Suprapubic skin (tissue), 4 donors: ENCODE results near the gene FIZ1. TPM values are rescaled to one million over a fixed set of nuclear protein-coding genes. Genes with fewer than 3 reads are reported as not detected.

Experiments used
- DNase-seq, 2 donors: peaks; one replicate each; pipeline ENCODE4 v3.0.0-alpha.2; 2019; ENCODE audit warnings: low spot score in 2 of 2
- H3K27ac ChIP-seq: fragments of 200-600 bp; sonication (generic); one replicate; pipeline ENCODE4 v1.5.1; 2019
- H3K27me3 ChIP-seq: fragments of 200-600 bp; sonication (generic); one replicate; pipeline ENCODE4 v1.5.1; 2019
- H3K36me3 ChIP-seq: fragments of 200-600 bp; sonication (generic); one replicate; pipeline ENCODE4 v1.5.1; 2019
- H3K4me1 ChIP-seq: fragments of 200-600 bp; sonication (generic); one replicate; pipeline ENCODE4 v1.5.1; 2019
- H3K4me3 ChIP-seq: fragments of 200-600 bp; sonication (generic); one replicate; pipeline ENCODE4 v1.5.1; 2019; ENCODE audit warnings: mild to moderate bottlenecking
- H3K9me3 ChIP-seq: fragments of 200-600 bp; sonication (generic); one replicate; pipeline ENCODE4 v1.5.1; 2019
- EP300 ChIP-seq: sonication (generic); formaldehyde crosslinking; IDR thresholded peaks from one replicate; pipeline ENCODE4 v1.6.1; 2017; ENCODE audit warnings: antibody characterized with exemption
- POLR2A ChIP-seq, 2 donors: fragments of 450-650 bp; IDR thresholded peaks; one replicate each; pipeline ENCODE4 v1.6.1; 2017; ENCODE audit warnings: antibody characterized with exemption in 2 of 2, mild to moderate bottlenecking in 2 of 2, moderate library complexity in 2 of 2
- POLR2AphosphoS5 ChIP-seq, 3 donors: sonication (generic); formaldehyde crosslinking; IDR thresholded peaks; one replicate each; pipeline ENCODE4 v1.6.1; 2017; ENCODE audit warnings: antibody characterized with exemption in 3 of 3
- WGBS: methylation state at CpG from one replicate; pipeline ENCODE4 v1.1.5; 2018; 5-methylcytosine and 5-hydroxymethylcytosine counted together
- total RNA-seq, 4 donors: library from RNA; depleted of rRNA; stranded (reverse); fragments of >200 nt; gene quantifications; one replicate each; pipeline ENCODE4 v1.1.0, GENCODE V29; 2016
- TF ChIP-seq, protein P1 (sequence below), 2 donors: fragments of 200-600 bp in 1 of 2; fragments of 450-650 bp in 1 of 2; sonication (generic) in 1 of 2; IDR thresholded peaks; one replicate each; pipeline ENCODE4 v1.5.1; 2016 to 2019; ENCODE audit warnings: antibody characterized with exemption in 2 of 2, mild to moderate bottlenecking in 1 of 2, moderate library complexity in 1 of 2

Gene FIZ1
- total RNA-seq, 4 donors from 2014 or later, result 7.6 to 9.2 (median 8.5) TPM

DNA sequence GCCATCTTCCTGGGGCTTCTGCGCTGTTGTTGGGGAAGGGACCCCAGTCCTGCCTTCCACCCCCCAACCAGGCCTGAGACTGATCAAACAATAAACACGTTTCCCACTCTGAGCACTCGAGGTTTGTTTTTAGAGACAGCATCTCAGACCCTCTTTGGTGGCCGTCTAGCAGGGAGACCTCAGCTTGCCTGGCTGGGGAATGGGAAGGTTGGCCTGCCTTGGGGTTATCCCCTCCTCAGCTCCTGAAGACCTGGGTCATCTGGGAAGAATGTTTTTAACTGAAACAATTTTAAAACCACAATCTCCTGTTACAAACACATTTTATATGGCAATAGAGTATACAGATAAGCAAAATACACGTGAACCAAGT, 46.2 kb upstream of the FIZ1 start:
- H3K4me3 ChIP-seq, result no peak overlapping the region
- peaks cover 13% of the 10 kb centered on the region for H3K36me3 ChIP-seq
- H3K27me3 ChIP-seq, result no peaks in the 10 kb centered on the region
- peaks cover 64% of the 10 kb centered on the region for H3K4me1 ChIP-seq
- DNase-seq, result no peak
- TF ChIP-seq EP300 (no peak), POLR2AphosphoS5 (IDR thresholded peaks at IDR 0.05) (no peak), POLR2A (IDR thresholded peaks at IDR 0.05) (no peak)
- TF ChIP-seq, protein P1, sequence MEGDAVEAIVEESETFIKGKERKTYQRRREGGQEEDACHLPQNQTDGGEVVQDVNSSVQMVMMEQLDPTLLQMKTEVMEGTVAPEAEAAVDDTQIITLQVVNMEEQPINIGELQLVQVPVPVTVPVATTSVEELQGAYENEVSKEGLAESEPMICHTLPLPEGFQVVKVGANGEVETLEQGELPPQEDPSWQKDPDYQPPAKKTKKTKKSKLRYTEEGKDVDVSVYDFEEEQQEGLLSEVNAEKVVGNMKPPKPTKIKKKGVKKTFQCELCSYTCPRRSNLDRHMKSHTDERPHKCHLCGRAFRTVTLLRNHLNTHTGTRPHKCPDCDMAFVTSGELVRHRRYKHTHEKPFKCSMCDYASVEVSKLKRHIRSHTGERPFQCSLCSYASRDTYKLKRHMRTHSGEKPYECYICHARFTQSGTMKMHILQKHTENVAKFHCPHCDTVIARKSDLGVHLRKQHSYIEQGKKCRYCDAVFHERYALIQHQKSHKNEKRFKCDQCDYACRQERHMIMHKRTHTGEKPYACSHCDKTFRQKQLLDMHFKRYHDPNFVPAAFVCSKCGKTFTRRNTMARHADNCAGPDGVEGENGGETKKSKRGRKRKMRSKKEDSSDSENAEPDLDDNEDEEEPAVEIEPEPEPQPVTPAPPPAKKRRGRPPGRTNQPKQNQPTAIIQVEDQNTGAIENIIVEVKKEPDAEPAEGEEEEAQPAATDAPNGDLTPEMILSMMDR (IDR thresholded peaks at IDR 0.05), result no peak
- WGBS, result 67% methylated on average over 5 of the region's 5 CpGs
- H3K27ac ChIP-seq, result no peak overlapping the region
- H3K9me3 ChIP-seq, result no peaks in the 10 kb centered on the region

DNA sequence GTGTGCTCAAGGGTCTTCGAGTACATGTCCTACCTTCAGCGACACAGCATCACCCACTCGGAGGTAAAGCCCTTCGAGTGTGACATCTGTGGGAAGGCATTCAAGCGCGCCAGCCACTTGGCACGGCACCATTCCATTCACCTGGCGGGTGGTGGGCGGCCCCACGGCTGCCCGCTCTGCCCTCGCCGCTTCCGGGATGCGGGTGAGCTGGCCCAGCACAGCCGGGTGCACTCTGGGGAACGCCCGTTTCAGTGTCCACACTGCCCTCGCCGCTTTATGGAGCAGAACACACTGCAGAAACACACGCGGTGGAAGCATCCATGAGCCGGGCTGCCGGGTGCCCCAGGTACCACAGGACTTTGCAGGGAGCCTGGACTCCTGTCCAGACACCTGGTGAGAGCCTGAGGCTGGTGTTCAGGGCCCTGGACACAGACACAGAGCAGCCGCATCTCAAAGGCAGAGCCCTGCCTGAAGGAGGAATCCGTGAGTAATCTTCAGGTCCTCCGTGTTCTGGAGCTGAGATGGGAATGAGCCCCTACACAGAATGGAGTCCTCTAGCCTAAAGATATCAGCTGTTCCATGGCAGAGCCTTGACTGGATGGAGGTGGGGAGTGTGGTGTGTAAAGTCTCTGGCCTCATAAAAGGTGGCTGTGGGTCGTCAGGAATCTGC, 45.7 kb upstream of the FIZ1 start:
- H3K36me3 ChIP-seq, result peaks cover 13% of the 10 kb centered on the region
- peak overlapping the region; percentile 93 for H3K4me3 ChIP-seq
- H3K4me1 ChIP-seq, result peaks cover 69% of the 10 kb centered on the region
- TF ChIP-seq, protein P1 (IDR thresholded peaks at IDR 0.05), result no peak
- no peak for TF ChIP-seq EP300
- peak in 1 of 2 donors; percentile 55 for DNase-seq
- no peaks in the 10 kb centered on the region for H3K9me3 ChIP-seq
- WGBS, result 80% methylated on average over 9 of the region's 28 CpGs
- no peak overlapping the region for H3K27ac ChIP-seq
- no peaks in the 10 kb centered on the region for H3K27me3 ChIP-seq

- Histone ChIP-seq H3K27ac (no peak overlapping the region), H3K4me1 (peaks cover 71% of the 10 kb centered on the region), H3K9me3 (no peaks in the 10 kb centered on the region), H3K27me3 (no peaks in the 10 kb centered on the region), H3K4me3 (peak overlapping the region; percentile 93), H3K36me3 (peaks cover 13% of the 10 kb centered on the region)
- TF ChIP-seq, protein P1 (IDR thresholded peaks at IDR 0.05), result no peak
- TF ChIP-seq EP300 (no peak), POLR2AphosphoS5 (IDR thresholded peaks at IDR 0.05) (no peak), POLR2A (IDR thresholded peaks at IDR 0.05) (no peak)
- peak in 1 of 2 donors; percentile 57 for DNase-seq
- WGBS, result 49% methylated on average over 12 of the region's 12 CpGs
Observed at GRCh38 chr19:55644191-55644833, 45.0 kb upstream of the FIZ1 start.

- Histone ChIP-seq H3K27me3 (no peaks in the 10 kb centered on the region), H3K36me3 (peaks cover 13% of the 10 kb centered on the region), H3K4me3 (peak overlapping the region; percentile 93), H3K4me1 (peaks cover 71% of the 10 kb centered on the region), H3K27ac (peak overlapping the region; percentile 87), H3K9me3 (no peaks in the 10 kb centered on the region)
- WGBS, result 0% methylated on average over 15 of the region's 15 CpGs
- TF ChIP-seq EP300 (no peak), POLR2AphosphoS5 (IDR thresholded peaks at IDR 0.05) (no peak), POLR2A (IDR thresholded peaks at IDR 0.05) (no peak)
- TF ChIP-seq, protein P1 (IDR thresholded peaks at IDR 0.05), result no peak
- no peak for DNase-seq
Observed at GRCh38 chr19:55643887-55644176, 44.5 kb upstream of the FIZ1 start.

GRCh38 chr19:55643003-55643886, 43.9 kb upstream of the FIZ1 start, which contains the start of gene ZNF581:
Gene ZNF581, plus strand, starts transcription at chr19:55643649. Its CDS starts 923 bp downstream, at chr19:55644572.
- Histone ChIP-seq H3K4me1 (peaks cover 71% of the 10 kb centered on the region), H3K4me3 (peak within 1 kb of the TSS; percentile 93), H3K36me3 (peaks cover 13% of the 10 kb centered on the region), H3K27ac (peak within 1 kb of the TSS; percentile 87), H3K27me3 (no peaks in the 10 kb centered on the region), H3K9me3 (no peaks in the 10 kb centered on the region)
- TF ChIP-seq, protein P1 (IDR thresholded peaks at IDR 0.05), result no peak
- peak in 1 of 3 donors; percentile 85 for TF ChIP-seq POLR2AphosphoS5 (IDR thresholded peaks at IDR 0.05)
- peak; percentile 90 to 91 for DNase-seq
- 0% methylated on average over 34 of the region's 56 CpGs for WGBS
